Head of caudate nucleus (tissue), 42 donors: ENCODE measurements around the gene RO60.
A peak's percentile ranks its signal among the peaks of the same experiment; 100 is the strongest.

Source experiments
- DNase-seq, 42 donors: peaks; one replicate each; pipeline versions ENCODE4 v3.0.0 to v3.0.0-alpha.2; 2020 to 2021; ENCODE audit warnings: mixed read lengths in 7 of 42
- intact Hi-C: fragments of 100-400 bp; cut with DNase I; formaldehyde crosslinking; loops from one replicate; pipeline ENCODE4 v1.15.0; 2022

RO60 gene

GRCh38 chr1:193103759-193104501, 44.5 kb downstream of the RO60 start:
- DNase-seq, result no peak
- intact Hi-C loops, result no loop called here

GRCh38 chr1:193104502-193104906, 45.1 kb downstream of the RO60 start:
- DNase-seq, result peak in 39 of 42 donors; percentile 25 to 72 (median 49)
- intact Hi-C loops, result no loop called here

GRCh38 chr1:193104907-193105820, 45.8 kb downstream of the RO60 start, which contains the start of gene GLRX2:
Gene GLRX2, minus strand, starts transcription at chr1:193105414. Its CDS starts 32 bp downstream, at chr1:193105382.
- intact Hi-C loops, result loop anchor here (5.0 kb wide), 1 partner anchor 43 kb away; no protein-coding TSS in a partner anchor
- DNase-seq, result peak; percentile 50 to 93 (median 86)

GRCh38 chr1:193105821-193106177, 46.4 kb downstream of the RO60 start:
- intact Hi-C loops, result loop anchor here (5.0 kb wide), 1 partner anchor 43 kb away; no protein-coding TSS in a partner anchor
- DNase-seq, result no peak

- DNase-seq, result no peak
- intact Hi-C loops, result loop anchor here (5.0 kb wide), 1 partner anchor 46 kb away; no protein-coding TSS in a partner anchor
Measured at GRCh38 chr1:193108471-193108870, 49.1 kb downstream of the RO60 start.
